T-cell (primary cell): ENCODE data around the gene PARP3. TPM values are rescaled to one million over a fixed set of nuclear protein-coding genes. Genes with fewer than 3 reads are reported as not detected.
A peak's percentile ranks its signal among the peaks of the same experiment; 100 is the strongest.
"Not testable (repeated sequence)": the region's sequence is repeated elsewhere in the genome, so short reads cannot be mapped to it uniquely, and the experiment has no call there.

Experiments
- ATAC-seq, 4 experiments: fragments of 200-7000 bp in 3 of 4; fragments of 150-1000 bp in 1 of 4; cut with Tn5 transposase; replicated peaks in 1 of 4; 1 replicate in 3 of 4; 2 replicates in 1 of 4; pipeline ENCODE4 v1.10.0; 2021; ENCODE audit warnings: moderate library complexity in 3 of 4, mild to moderate bottlenecking in 2 of 4, moderate number of reproducible peaks in 1 of 4
- CTCF ChIA-PET, 2 donors: fragments of 300-600 bp; sonication (Branson Sonifier 250); formaldehyde crosslinking; loops; one replicate each; lab custom pipeline; 2022; ENCODE audit warnings: antibody characterized with exemption in 2 of 2; lab: Charles Lee
- POLR2A ChIA-PET, 2 donors: fragments of 300-600 bp; sonication (Branson Sonifier 250); formaldehyde crosslinking; loops; one replicate each; lab custom pipeline; 2022; ENCODE audit warnings: antibody characterized with exemption in 2 of 2; lab: Charles Lee
- DNase-seq, 35 experiments: peaks; one replicate each; pipeline versions ENCODE4 v3.0.0 to v3.0.0-alpha.2; 2013 to 2023
- H3K27ac ChIP-seq: one replicate; pipeline ENCODE4 v1.5.1; 2013; ENCODE audit warnings: low read length
- H3K27me3 ChIP-seq, 2 experiments: replicated peaks in 1 of 2; 1 replicate in 1 of 2; 2 replicates in 1 of 2; pipeline versions ENCODE4 v1.6.1 to v1.7.0; 2013; ENCODE audit warnings: low read length in 1 of 2, mixed read lengths in 1 of 2; ENCODE audit not compliant: control insufficient read depth in 2 of 2, insufficient read depth in 2 of 2; ENCODE audit errors: extremely low read depth in 1 of 2
- H3K36me3 ChIP-seq, 2 donors: 1 replicate in 1 of 2; 2 replicates in 1 of 2; pipeline versions ENCODE4 v1.6.1 to v1.7.0; 2013; ENCODE audit warnings: low read length in 1 of 2; ENCODE audit not compliant: control insufficient read depth in 2 of 2, insufficient read depth in 1 of 2; ENCODE audit errors: extremely low read depth in 1 of 2
- H3K4me1 ChIP-seq, 2 experiments: 1 replicate in 1 of 2; 2 replicates in 1 of 2; pipeline versions ENCODE4 v1.6.1 to v1.7.0; 2013; ENCODE audit warnings: low read length in 2 of 2, mixed read lengths in 1 of 2; ENCODE audit not compliant: insufficient read depth in 2 of 2, control insufficient read depth in 1 of 2; ENCODE audit errors: extremely low read depth in 1 of 2
- H3K4me3 ChIP-seq, 2 donors: 1 replicate in 1 of 2; 2 replicates in 1 of 2; pipeline versions ENCODE4 v1.5.1 to v1.7.0; 2013; ENCODE audit warnings: mild to moderate bottlenecking in 2 of 2, low read length in 1 of 2, moderate library complexity in 1 of 2; ENCODE audit not compliant: control insufficient read depth in 1 of 2; ENCODE audit errors: extremely low read depth in 1 of 2
- H3K9me3 ChIP-seq: 2 replicates; pipeline ENCODE4 v1.7.0; 2013
- H3K27ac Mint-ChIP-seq, 2 donors: one replicate each; pipeline ENCODE4 v1.8.0; 2020 to 2021; ENCODE audit warnings: mild to moderate bottlenecking in 2 of 2, mixed read lengths in 2 of 2
- H3K27me3 Mint-ChIP-seq, 2 donors: one replicate each; pipeline ENCODE4 v1.8.0; 2021 to 2022; ENCODE audit warnings: mixed read lengths in 2 of 2
- H3K36me3 Mint-ChIP-seq: one replicate; pipeline ENCODE4 v1.8.0; 2021; ENCODE audit warnings: mixed read lengths
- H3K4me1 Mint-ChIP-seq, 3 donors: one replicate each; pipeline ENCODE4 v1.8.0; 2020 to 2022; ENCODE audit warnings: mixed read lengths in 3 of 3, mild to moderate bottlenecking in 1 of 3
- H3K4me3 Mint-ChIP-seq, 3 donors: one replicate each; pipeline ENCODE4 v1.8.0; 2020 to 2022; ENCODE audit warnings: mild to moderate bottlenecking in 3 of 3, mixed read lengths in 3 of 3, moderate library complexity in 3 of 3
- H3K9me3 Mint-ChIP-seq, 3 donors: one replicate each; pipeline ENCODE4 v1.8.0; 2020 to 2022; ENCODE audit warnings: mixed read lengths in 3 of 3
- WGBS: methylation state at CpG from one replicate; pipeline ENCODE4 v1.1.5; 2013; ENCODE audit warnings: missing lambda C conversion rate; ENCODE audit not compliant: insufficient coverage; 5-methylcytosine and 5-hydroxymethylcytosine counted together
- total RNA-seq, 35 experiments: library from RNA in 6 of 35; stranded (reverse) in 6 of 35; fragments of 120-200 nt in 1 of 35; gene quantifications; one replicate each; pipeline versions ENCODE4 v1.2.1 to v1.2.4 and lab custom pipeline; 2013 to 2026

The PARP3 gene
- total RNA-seq, 5 donors from 2014 or later (not counting 1 experiment from before 2014, with no cell fraction given) = 8.7 to 16.3 (median 12.4) TPM

DNA sequence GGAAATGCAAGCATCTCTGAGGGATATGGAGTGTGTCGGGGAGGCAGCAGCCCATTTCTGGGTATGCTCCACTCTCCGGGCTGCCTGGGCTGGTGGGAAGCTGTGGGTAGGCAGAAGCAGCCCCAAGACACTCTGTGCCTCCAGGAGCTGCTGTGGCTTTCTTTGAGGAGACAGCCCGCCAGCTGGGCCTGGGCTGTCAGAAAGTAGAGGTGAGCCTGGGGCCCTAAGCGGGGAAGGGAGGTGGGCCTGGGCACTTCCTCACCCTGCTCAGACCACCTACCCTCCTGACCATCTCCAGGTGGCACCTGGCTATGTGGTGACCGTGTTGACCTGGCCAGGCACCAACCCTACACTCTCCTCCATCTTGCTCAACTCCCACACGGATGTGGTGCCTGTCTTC, 42.9 kb downstream of the PARP3 start:
- Histone ChIP-seq H3K27ac (no peak overlapping the region), H3K9me3 (no peaks in the 10 kb centered on the region), H3K36me3 (peaks cover 2% of the 10 kb centered on the region in 2 donors), H3K4me1 (peaks cover 4 to 32% of the 10 kb centered on the region in 2 experiments), H3K4me3 (no peak overlapping the region), H3K27me3 (no peaks in the 10 kb centered on the region)
- POLR2A ChIA-PET = no interaction called here
- Mint-ChIP-seq H3K27me3 (no peaks in the 10 kb centered on the region), H3K36me3 (no peaks in the 10 kb centered on the region), H3K9me3 (no peaks in the 10 kb centered on the region), H3K4me3 (peak overlapping the region in 1 of 3 donors; percentile 54), H3K27ac (peak overlapping the region; percentile 70 to 77), H3K4me1 (peaks cover 24 to 30% (median 25%) of the 10 kb centered on the region in 3 donors)
- no peak for ATAC-seq
- CTCF ChIA-PET = no interaction called here
- WGBS = 92% methylated on average over 2 of the region's 6 CpGs
- no peak for DNase-seq

GRCh38 chr3:51986010-51986947, 44.1 kb downstream of the PARP3 start:
- DNase-seq (no peak), ATAC-seq (no peak)
- no peak overlapping the region for H3K4me3 Mint-ChIP-seq
- peaks cover 0 to 1% of the 10 kb centered on the region in 2 donors for H3K36me3 ChIP-seq
- ChIA-PET CTCF (no interaction called here), POLR2A (no interaction called here)
- no peak overlapping the region for H3K4me3 ChIP-seq
- H3K27me3 Mint-ChIP-seq = no peaks in the 10 kb centered on the region
- 92% methylated on average over 6 of the region's 12 CpGs for WGBS
- no peak overlapping the region for H3K27ac ChIP-seq
- H3K4me1 ChIP-seq = peaks cover 4 to 26% of the 10 kb centered on the region in 2 experiments
- peak overlapping the region; percentile 39 to 43 for H3K27ac Mint-ChIP-seq
- H3K9me3 Mint-ChIP-seq = no peaks in the 10 kb centered on the region
- no peaks in the 10 kb centered on the region for H3K27me3 ChIP-seq
- H3K36me3 Mint-ChIP-seq = peaks cover 2% of the 10 kb centered on the region
- peaks cover 19 to 26% (median 23%) of the 10 kb centered on the region in 3 donors for H3K4me1 Mint-ChIP-seq
- no peaks in the 10 kb centered on the region for H3K9me3 ChIP-seq

DNA sequence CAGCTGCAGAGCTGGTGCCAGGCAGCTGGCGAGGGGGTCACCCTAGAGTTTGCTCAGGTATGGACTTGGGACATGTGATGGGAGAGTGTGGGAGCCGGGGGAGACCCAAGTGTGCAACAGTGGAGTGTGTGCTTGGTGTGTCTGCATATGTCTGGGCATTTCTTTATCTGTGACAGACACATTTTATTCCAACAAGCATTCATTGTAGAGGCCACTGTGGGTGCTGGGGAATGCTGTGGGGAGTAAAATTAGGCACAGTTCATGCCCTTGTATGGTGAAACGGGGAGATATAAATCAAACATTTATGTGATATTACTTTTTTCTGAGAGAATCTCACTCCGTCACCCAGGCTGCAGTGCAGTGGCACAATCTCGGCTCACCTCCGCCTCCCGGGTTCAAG, 45.4 kb downstream of the PARP3 start:
- DNase-seq = no peak

DNA sequence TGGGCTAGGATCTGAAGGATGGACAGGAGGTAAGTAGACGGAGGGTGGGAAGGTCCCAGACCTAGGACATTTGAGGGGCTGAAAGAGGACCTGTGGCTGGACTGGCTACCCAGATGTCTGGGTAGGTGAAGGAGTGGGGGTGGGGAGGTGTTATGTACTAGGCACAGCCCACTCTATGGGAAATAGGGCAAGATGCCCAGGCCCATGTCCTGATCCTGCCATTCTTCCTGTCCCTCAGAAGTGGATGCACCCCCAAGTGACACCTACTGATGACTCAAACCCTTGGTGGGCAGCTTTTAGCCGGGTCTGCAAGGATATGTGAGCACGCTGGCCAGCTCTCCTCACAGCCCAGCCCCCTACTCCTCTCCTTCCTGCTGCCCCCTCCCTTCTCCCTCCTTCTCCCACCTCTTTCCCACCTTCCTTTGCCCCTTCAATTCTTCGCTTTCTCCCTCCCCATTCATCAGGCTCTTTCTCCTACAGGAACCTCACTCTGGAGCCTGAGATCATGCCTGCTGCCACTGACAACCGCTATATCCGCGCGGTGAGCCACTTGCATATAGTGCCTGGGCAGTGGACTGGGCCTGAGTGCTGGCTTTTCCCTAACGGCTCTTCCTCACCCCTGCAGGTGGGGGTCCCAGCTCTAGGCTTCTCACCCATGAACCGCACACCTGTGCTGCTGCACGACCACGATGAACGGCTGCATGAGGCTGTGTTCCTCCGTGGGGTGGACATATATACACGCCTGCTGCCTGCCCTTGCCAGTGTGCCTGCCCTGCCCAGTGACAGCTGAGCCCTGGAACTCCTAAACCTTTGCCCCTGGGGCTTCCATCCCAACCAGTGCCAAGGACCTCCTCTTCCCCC, 46.4 kb downstream of the PARP3 start:
- POLR2A ChIA-PET = no interaction called here

More for the DNA sequence above, 45.4 kb downstream of the PARP3 start:
- H3K27me3 Mint-ChIP-seq = no peaks in the 10 kb centered on the region
- peaks cover 0 to 14% of the 10 kb centered on the region in 2 donors for H3K36me3 ChIP-seq
- H3K27ac Mint-ChIP-seq = peak overlapping the region in 1 of 2 donors; percentile 11
- ATAC-seq = no peak
- no peaks in the 10 kb centered on the region for H3K27me3 ChIP-seq
- H3K4me3 Mint-ChIP-seq = no peak overlapping the region
- H3K9me3 Mint-ChIP-seq = no peaks in the 10 kb centered on the region
- H3K27ac ChIP-seq = no peak overlapping the region
- peaks cover 6% of the 10 kb centered on the region for H3K36me3 Mint-ChIP-seq
- ChIA-PET POLR2A (no interaction called here), CTCF (interaction anchor here in 1 of 2 donors (0.6 kb wide), 1 partner anchor 180 kb away, joined by 3 read pairs; no protein-coding TSS in a partner anchor)
- 95% methylated on average over 4 of the region's 7 CpGs for WGBS
- peaks cover under 1 to 15% of the 10 kb centered on the region in 2 experiments for H3K4me1 ChIP-seq
- H3K9me3 ChIP-seq = no peaks in the 10 kb centered on the region
- peaks cover 15 to 22% (median 18%) of the 10 kb centered on the region in 3 donors for H3K4me1 Mint-ChIP-seq
- no peak overlapping the region for H3K4me3 ChIP-seq

DNA sequence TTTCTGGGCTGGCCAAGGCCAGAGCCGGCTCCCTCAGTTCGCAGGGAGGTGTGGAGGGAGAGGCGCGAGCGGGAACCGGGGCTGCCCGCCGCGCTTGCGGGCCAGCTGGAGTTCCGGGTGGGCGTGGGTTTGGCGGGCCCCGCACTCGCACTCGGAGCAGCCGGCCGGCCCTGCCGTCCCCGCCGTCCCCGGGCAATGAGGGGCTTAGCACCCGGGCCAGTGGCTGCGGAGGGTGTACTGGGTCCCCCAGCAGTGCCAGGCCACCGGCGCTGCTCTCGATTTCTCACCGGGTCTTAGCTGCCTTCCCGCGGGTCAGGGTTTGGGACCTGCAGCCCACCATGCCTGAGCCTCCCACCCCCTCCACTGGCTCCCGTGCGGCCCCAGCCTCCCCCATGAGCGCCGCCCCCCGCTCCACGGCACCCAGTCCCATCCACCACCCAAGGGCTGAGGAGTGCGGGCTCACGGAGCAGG, 48.4 kb downstream of the PARP3 start:
- peaks cover 19% of the 10 kb centered on the region for H3K36me3 Mint-ChIP-seq
- H3K27me3 Mint-ChIP-seq, POLR2A ChIA-PET, ATAC-seq, H3K4me3 ChIP-seq, H3K27me3 ChIP-seq, H3K4me3 Mint-ChIP-seq, H3K9me3 Mint-ChIP-seq, H3K27ac ChIP-seq, H3K27ac Mint-ChIP-seq, H3K9me3 ChIP-seq, DNase-seq: not testable (repeated sequence)
- CTCF ChIA-PET = interaction anchor here in 1 of 2 donors (0.7 kb wide), 1 partner anchor 281 kb away, joined by 3 read pairs; no protein-coding TSS in a partner anchor
- Histone ChIP-seq H3K4me1 (peaks cover 15 to 29% of the 10 kb centered on the region in 2 experiments), H3K36me3 (peaks cover 2 to 31% of the 10 kb centered on the region in 2 donors)
- WGBS = 96% methylated on average over 18 of the region's 38 CpGs
- H3K4me1 Mint-ChIP-seq = peaks cover 33 to 36% (median 35%) of the 10 kb centered on the region in 3 donors

More for the DNA sequence above, 46.4 kb downstream of the PARP3 start:
- Histone ChIP-seq H3K27me3 (no peaks in the 10 kb centered on the region), H3K4me3 (no peak overlapping the region), H3K4me1 (peaks cover 4 to 15% of the 10 kb centered on the region in 2 experiments), H3K36me3 (peaks cover 2 to 17% of the 10 kb centered on the region in 2 donors), H3K9me3 (no peaks in the 10 kb centered on the region), H3K27ac (no peak overlapping the region)
- WGBS = 79% methylated on average over 15 of the region's 15 CpGs
- peak overlapping the region; percentile 4 to 65 for H3K27ac Mint-ChIP-seq
- no peaks in the 10 kb centered on the region for H3K27me3 Mint-ChIP-seq
- ATAC-seq (no peak), DNase-seq (no peak)
- H3K4me3 Mint-ChIP-seq = no peak overlapping the region
- H3K9me3 Mint-ChIP-seq = no peaks in the 10 kb centered on the region
- CTCF ChIA-PET = no interaction called here
- peaks cover 7% of the 10 kb centered on the region for H3K36me3 Mint-ChIP-seq
- H3K4me1 Mint-ChIP-seq = peaks cover 14 to 22% (median 19%) of the 10 kb centered on the region in 3 donors
